ENCODE results near the gene MAJIN. TPM values are rescaled to one million over a fixed set of nuclear protein-coding genes. Genes with fewer than 3 reads are reported as not detected.

MAJIN gene
- total RNA-seq, 1 donor: not detected

DNA sequence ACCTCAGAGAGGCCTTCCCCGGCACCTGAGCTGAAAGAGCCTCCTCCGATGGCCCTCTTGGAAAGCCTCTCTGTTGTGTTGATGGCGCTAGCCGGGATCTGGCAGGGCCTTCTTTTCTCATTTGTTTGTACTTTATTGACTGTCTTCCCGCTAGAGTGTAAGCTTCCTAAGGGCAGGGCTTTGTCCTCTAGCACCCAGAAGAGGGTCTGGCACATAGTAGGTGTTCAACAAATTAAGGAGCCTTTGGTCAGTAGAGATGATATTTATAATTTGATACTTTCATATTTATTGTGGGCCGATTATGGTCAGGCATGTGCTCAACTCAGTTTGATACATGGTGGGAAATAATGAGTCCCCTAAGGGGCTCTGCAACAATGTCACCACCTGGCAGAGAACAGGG, 46.0 kb upstream of the MAJIN start:
- Histone ChIP-seq H3K36me3 (ENCODE audit: insufficient read depth, low read length) (peaks cover 19% of the 10 kb centered on the region), H3K4me3 (ENCODE audit: insufficient read depth, low read length) (no peak overlapping the region), H3K4me1 (ENCODE audit: insufficient read depth, low read length) (peaks cover 12% of the 10 kb centered on the region), H2AFZ (ENCODE audit: low read length) (no peak overlapping the region), H3K79me2 (ENCODE audit: insufficient read depth, low read length) (peaks cover 15% of the 10 kb centered on the region), H3K9me3 (ENCODE audit: low read depth, low read length) (no peaks in the 10 kb centered on the region), H4K20me1 (ENCODE audit: insufficient read depth, low read length) (no peaks in the 10 kb centered on the region), H3K27me3 (ENCODE audit: insufficient read depth, low read length) (no peaks in the 10 kb centered on the region), H3K27ac (ENCODE audit: low read depth, low read length) (no peak overlapping the region), H3K4me2 (ENCODE audit: insufficient read depth, low read length) (no peak overlapping the region)
- TF ChIP-seq, protein P1, sequence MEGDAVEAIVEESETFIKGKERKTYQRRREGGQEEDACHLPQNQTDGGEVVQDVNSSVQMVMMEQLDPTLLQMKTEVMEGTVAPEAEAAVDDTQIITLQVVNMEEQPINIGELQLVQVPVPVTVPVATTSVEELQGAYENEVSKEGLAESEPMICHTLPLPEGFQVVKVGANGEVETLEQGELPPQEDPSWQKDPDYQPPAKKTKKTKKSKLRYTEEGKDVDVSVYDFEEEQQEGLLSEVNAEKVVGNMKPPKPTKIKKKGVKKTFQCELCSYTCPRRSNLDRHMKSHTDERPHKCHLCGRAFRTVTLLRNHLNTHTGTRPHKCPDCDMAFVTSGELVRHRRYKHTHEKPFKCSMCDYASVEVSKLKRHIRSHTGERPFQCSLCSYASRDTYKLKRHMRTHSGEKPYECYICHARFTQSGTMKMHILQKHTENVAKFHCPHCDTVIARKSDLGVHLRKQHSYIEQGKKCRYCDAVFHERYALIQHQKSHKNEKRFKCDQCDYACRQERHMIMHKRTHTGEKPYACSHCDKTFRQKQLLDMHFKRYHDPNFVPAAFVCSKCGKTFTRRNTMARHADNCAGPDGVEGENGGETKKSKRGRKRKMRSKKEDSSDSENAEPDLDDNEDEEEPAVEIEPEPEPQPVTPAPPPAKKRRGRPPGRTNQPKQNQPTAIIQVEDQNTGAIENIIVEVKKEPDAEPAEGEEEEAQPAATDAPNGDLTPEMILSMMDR (IDR thresholded peaks at IDR 0.05; ENCODE audit: extremely low read depth, low read depth, low read length): no peak
- peak; percentile 22 for DNase-seq (ENCODE audit: insufficient read length, low spot score, missing footprints)

DNA sequence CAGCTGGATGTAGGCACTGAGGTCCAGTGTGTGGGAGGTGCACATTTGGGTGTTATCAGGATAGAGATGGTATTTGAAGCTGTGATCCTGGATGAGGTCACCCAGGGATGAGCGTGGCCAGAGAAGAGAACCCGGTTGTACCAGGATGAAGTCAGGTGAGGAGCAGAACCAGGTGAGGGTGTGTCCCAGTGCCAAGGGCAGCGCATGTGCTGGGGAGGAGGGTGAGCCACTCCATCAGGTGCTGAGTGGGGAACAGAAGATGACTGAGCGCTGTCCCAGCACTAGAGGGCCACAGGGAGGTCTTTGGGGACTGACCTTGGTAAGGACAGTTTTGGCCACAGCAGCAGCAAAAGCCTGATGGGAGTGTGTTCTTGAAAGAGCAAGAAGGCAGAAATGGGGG, 44.8 kb upstream of the MAJIN start:
- Histone ChIP-seq H2AFZ (ENCODE audit: low read length) (no peak overlapping the region), H3K79me2 (ENCODE audit: insufficient read depth, low read length) (peaks cover 15% of the 10 kb centered on the region), H4K20me1 (ENCODE audit: insufficient read depth, low read length) (no peaks in the 10 kb centered on the region), H3K4me2 (ENCODE audit: insufficient read depth, low read length) (no peak overlapping the region), H3K4me3 (ENCODE audit: insufficient read depth, low read length) (no peak overlapping the region), H3K27me3 (ENCODE audit: insufficient read depth, low read length) (no peaks in the 10 kb centered on the region), H3K36me3 (ENCODE audit: insufficient read depth, low read length) (peaks cover 19% of the 10 kb centered on the region), H3K4me1 (ENCODE audit: insufficient read depth, low read length) (peaks cover 12% of the 10 kb centered on the region), H3K27ac (ENCODE audit: low read depth, low read length) (no peak overlapping the region), H3K9me3 (ENCODE audit: low read depth, low read length) (no peaks in the 10 kb centered on the region)
- TF ChIP-seq, protein P1 (IDR thresholded peaks at IDR 0.05; ENCODE audit: extremely low read depth, low read depth, low read length): no peak
- DNase-seq (ENCODE audit: insufficient read length, low spot score, missing footprints): no peak

DNA sequence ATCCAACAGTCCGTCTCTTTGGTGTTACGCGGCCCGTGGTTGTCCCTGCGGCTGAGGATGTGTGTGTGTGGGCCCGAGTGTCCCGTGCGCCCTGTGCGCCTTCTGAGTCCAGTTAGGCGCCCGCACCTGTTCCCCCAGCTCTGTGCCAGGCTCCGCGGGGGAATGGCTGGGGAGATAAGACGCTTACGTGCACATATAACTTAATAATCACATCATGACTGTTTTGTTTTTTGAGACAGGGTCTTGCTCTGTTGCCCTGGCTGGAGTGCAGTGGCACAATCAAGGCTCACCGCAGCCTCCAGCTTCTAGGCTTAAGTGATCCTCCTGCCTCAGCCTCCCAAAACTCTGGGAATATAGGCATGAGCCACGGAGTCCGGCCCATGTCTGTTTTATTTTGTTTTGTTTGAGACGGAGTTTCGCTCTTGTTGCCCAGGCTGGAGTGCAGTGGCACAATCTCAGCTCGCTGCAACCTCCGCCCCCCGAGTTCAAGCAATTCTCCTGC, 42.9 kb upstream of the MAJIN start:
- peak overlapping the region; percentile 96 for H3K4me3 ChIP-seq (ENCODE audit: insufficient read depth, low read length)
- H3K9me3 ChIP-seq (ENCODE audit: low read depth, low read length): no peaks in the 10 kb centered on the region
- H3K36me3 ChIP-seq (ENCODE audit: insufficient read depth, low read length): peaks cover 17% of the 10 kb centered on the region
- H4K20me1 ChIP-seq (ENCODE audit: insufficient read depth, low read length): no peaks in the 10 kb centered on the region
- H3K27ac ChIP-seq (ENCODE audit: low read depth, low read length): peak overlapping the region; percentile 97
- DNase-seq (ENCODE audit: insufficient read length, low spot score, missing footprints): peak; percentile 89
- H3K4me1 ChIP-seq (ENCODE audit: insufficient read depth, low read length): peaks cover 12% of the 10 kb centered on the region
- H3K79me2 ChIP-seq (ENCODE audit: insufficient read depth, low read length): peaks cover 15% of the 10 kb centered on the region
- H2AFZ ChIP-seq (ENCODE audit: low read length): peak overlapping the region; percentile 99
- TF ChIP-seq, protein P1 (IDR thresholded peaks at IDR 0.05; ENCODE audit: extremely low read depth, low read depth, low read length): no peak
- H3K4me2 ChIP-seq (ENCODE audit: insufficient read depth, low read length): peak overlapping the region; percentile 98
- H3K27me3 ChIP-seq (ENCODE audit: insufficient read depth, low read length): no peaks in the 10 kb centered on the region

DNA sequence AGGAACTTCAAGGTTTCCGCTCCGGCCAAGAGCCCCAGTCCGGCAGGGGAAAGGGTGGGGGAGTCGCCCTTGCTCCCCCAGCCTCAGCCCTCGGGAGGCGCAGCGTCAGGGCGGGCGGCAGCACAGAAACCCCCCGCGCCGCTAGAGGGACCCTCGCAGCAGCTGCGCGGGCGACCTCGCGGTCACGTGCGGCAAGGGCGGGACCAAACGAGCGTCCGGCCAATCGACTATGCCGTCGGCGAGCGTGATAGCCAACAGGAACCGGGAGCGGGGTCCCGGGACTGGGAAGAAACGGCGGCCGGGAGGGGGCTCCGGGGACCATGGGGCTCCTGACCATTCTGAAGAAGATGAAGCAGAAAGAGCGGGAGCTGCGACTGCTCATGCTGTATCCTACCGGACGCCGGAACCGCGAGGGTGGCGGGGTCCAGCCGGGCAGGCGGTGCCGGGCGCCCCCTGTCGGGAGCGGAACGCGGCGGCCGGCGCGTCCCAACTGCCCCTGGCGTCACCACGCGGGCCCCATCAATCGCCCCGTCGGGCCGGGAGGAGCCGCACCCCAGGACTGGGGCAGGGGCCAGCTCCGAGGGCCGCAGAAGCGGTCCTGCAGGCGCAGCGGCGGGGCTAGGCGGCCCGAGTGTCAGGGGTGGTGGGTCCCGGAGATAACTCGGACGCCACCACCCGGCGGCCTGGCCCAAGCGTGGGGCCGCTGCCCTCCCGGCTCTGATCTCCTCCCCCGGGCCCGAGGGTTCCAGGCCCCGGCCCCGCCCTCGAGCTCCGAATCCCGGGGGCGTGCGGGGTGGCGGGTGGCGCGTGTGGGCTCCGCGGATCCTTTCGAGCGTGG, 42.2 kb upstream of the MAJIN start, which contains the start of gene ARL2:
Gene ARL2 (plus strand): TSS at position 273 of the 838 bp plus-strand sequence. CDS start 48 bp downstream, at position 321.
- H3K4me1 ChIP-seq (ENCODE audit: insufficient read depth, low read length): peaks cover 12% of the 10 kb centered on the region
- H3K4me3 ChIP-seq (ENCODE audit: insufficient read depth, low read length): peak within 1 kb of the TSS; percentile 96
- TF ChIP-seq, protein P1 (IDR thresholded peaks at IDR 0.05; ENCODE audit: extremely low read depth, low read depth, low read length): peak; percentile 60
- peaks cover 12% of the 10 kb centered on the region for H3K36me3 ChIP-seq (ENCODE audit: insufficient read depth, low read length)
- H3K79me2 ChIP-seq (ENCODE audit: insufficient read depth, low read length): peaks cover 15% of the 10 kb centered on the region
- H3K4me2 ChIP-seq (ENCODE audit: insufficient read depth, low read length): peak within 1 kb of the TSS; percentile 98
- no peaks in the 10 kb centered on the region for H4K20me1 ChIP-seq (ENCODE audit: insufficient read depth, low read length)
- peak within 1 kb of the TSS; percentile 99 for H2AFZ ChIP-seq (ENCODE audit: low read length)
- H3K27me3 ChIP-seq (ENCODE audit: insufficient read depth, low read length): no peaks in the 10 kb centered on the region
- DNase-seq (ENCODE audit: insufficient read length, low spot score, missing footprints): peak; percentile 99
- peak within 1 kb of the TSS; percentile 97 for H3K27ac ChIP-seq (ENCODE audit: low read depth, low read length)
- H3K9me3 ChIP-seq (ENCODE audit: low read depth, low read length): no peaks in the 10 kb centered on the region

Data from osteoblast (primary cell).